HEK293 (cell line): Measurements from ENCODE around the gene SDHD.

Source experiments
- FEZF1 ChIP-seq: fragments of 450-650 bp; formaldehyde crosslinking; IDR thresholded peaks from 2 replicates; pipeline ENCODE4 v1.5.1; 2016; ENCODE audit warnings: missing biosample characterization, missing genetic modification characterization
- KLF8 ChIP-seq: fragments of 450-650 bp; formaldehyde crosslinking; IDR thresholded peaks from 2 replicates; pipeline ENCODE4 v1.5.1; 2016; ENCODE audit warnings: missing biosample characterization, missing genetic modification characterization
- ZBTB17 ChIP-seq: fragments of 450-650 bp; formaldehyde crosslinking; IDR thresholded peaks from 2 replicates; pipeline ENCODE4 v1.5.1; 2016; ENCODE audit warnings: missing biosample characterization, missing genetic modification characterization
- ZBTB44 ChIP-seq: fragments of 450-650 bp; IDR thresholded peaks from 2 replicates; pipeline ENCODE4 v1.5.1; 2018; ENCODE audit warnings: missing biosample characterization, mild to moderate bottlenecking, missing genetic modification characterization
- ZNF202 ChIP-seq: fragments of 450-650 bp; formaldehyde crosslinking; IDR thresholded peaks from 2 replicates; pipeline ENCODE4 v1.5.1; 2016; ENCODE audit warnings: missing biosample characterization, missing genetic modification characterization, borderline replicate concordance
- ZNF239 ChIP-seq: fragments of 450-650 bp; formaldehyde crosslinking; IDR thresholded peaks from 2 replicates; pipeline ENCODE4 v1.5.1; 2016; ENCODE audit warnings: missing biosample characterization, missing genetic modification characterization
- TF ChIP-seq, protein P1 (sequence below): fragments of 450-650 bp; formaldehyde crosslinking; IDR thresholded peaks from 2 replicates; pipeline ENCODE4 v1.5.1; 2016; ENCODE audit warnings: missing biosample characterization, missing genetic modification characterization

- TF ChIP-seq, protein P1, sequence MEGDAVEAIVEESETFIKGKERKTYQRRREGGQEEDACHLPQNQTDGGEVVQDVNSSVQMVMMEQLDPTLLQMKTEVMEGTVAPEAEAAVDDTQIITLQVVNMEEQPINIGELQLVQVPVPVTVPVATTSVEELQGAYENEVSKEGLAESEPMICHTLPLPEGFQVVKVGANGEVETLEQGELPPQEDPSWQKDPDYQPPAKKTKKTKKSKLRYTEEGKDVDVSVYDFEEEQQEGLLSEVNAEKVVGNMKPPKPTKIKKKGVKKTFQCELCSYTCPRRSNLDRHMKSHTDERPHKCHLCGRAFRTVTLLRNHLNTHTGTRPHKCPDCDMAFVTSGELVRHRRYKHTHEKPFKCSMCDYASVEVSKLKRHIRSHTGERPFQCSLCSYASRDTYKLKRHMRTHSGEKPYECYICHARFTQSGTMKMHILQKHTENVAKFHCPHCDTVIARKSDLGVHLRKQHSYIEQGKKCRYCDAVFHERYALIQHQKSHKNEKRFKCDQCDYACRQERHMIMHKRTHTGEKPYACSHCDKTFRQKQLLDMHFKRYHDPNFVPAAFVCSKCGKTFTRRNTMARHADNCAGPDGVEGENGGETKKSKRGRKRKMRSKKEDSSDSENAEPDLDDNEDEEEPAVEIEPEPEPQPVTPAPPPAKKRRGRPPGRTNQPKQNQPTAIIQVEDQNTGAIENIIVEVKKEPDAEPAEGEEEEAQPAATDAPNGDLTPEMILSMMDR = no peak
- TF ChIP-seq ZNF202 (no peak), ZBTB17 (tag by site-specific recombination) (no peak), ZBTB44 (tag by site-specific recombination) (no peak), KLF8 (tag by site-specific recombination) (no peak), ZNF239 (tag by site-specific recombination) (no peak), FEZF1 (no peak)
Observed at GRCh38 chr11:112044961-112045360, 41.7 kb upstream of the SDHD start.
